Measurements from ENCODE around the gene ZSCAN2.
"Not testable (repeated sequence)": the region's sequence is repeated elsewhere in the genome, so short reads cannot be mapped to it uniquely, and the experiment has no call there.

ZSCAN2 gene

DNA sequence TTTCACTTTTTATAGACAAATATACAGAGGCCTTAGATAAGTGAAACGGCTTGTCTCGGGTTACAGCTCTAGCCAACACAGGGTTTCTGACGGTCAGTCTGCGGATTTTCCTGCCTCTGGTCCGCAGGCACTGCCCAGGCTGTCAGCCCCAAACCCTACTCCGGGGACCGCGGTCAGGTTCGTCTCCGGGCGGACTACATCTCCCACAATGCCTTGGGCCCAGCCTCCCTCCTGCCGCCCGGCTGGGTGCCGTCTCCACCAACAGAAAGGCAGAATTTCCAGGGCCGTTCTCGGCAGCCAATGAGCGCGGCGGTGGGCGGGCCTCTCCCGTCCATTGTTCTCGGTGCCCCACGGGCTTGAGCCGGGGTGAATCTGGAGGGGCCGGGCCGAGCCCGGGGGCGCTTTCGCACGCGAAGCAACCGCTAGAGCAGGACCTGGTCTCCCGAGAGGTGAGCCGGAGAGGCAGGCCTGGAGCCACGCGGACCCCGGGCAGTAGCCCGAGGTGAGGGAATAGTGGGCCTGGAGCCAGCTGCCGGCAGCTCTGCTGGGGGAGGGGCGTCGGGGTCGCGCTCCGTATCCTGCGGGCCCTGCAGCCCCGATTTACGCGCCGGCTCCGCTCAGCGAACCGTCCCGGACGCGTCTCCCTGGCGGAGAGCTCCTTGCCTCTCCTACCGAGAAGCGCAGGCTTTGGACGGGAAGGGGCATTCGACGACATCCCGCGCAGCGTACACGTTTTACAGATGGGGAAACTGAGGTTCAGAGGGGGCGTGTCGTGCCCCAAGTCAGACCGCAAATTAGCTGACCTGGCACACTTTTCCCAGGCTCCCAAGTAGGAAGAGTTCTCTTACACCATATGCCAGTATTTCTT is at the start of gene ZSCAN2:
ZSCAN2 (plus strand) TSS at position 323 of the 868 bp plus-strand sequence. CDS start 2,919 bp downstream, outside the sequence.
- peak; percentile 87 for DNase-seq

DNA sequence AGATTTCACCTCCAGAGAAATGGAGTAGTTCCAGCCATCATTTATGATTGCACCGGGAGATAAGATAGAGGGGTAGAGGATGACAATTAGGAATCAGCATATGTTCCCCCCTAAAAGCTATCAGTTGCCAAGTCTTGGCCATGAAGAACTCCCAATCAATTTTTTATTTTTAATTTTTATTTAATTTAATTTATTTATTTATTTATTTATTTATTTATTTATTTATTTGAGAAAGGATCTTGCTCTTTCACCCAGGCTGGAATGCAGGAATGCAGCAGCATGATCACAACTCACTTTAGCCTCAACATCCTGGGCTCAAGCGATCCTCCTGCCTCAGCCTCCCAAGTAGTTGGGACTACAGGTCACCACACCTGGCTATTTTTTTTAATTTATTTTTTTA is 49.2 kb upstream of the ZSCAN2 start:
- DNase-seq, result not testable (repeated sequence)

DNA sequence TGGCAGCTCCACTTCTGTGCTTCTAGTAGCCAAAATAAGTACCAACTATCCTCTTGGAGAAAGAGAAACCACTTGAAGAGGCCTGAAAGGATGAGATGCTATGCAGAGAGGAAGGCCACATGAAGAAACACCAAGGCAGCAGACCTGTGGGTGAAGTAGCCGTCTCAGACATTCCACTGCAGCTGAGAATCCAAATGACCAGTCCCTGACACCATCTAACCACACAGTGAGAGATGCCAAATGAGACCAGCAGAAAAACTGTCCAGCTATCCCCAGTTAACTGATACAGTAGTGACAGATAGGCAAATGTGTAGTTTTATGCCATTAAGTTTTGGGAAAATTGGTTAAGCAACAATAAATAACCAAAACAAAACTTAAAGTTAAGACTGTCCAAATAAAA is 47.9 kb upstream of the ZSCAN2 start:
- no peak for DNase-seq

DNA sequence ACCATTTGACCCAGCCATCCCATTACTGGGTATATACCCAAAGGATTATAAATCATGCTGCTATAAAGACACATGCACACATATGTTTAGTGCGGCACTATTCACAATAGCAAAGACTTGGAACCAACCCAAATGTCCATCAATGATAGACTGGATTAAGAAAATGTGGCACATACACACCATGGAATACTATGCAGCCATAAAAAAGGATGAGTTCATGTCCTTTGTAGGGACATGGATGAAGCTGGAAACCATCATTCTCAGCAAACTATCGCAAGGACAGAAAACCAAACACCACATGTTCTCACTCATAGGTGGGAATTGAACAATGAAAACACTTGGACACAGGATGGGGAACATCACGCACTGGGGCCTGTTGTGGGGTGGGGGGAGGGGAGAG is 44.1 kb upstream of the ZSCAN2 start:
- DNase-seq, result not testable (repeated sequence)

DNA sequence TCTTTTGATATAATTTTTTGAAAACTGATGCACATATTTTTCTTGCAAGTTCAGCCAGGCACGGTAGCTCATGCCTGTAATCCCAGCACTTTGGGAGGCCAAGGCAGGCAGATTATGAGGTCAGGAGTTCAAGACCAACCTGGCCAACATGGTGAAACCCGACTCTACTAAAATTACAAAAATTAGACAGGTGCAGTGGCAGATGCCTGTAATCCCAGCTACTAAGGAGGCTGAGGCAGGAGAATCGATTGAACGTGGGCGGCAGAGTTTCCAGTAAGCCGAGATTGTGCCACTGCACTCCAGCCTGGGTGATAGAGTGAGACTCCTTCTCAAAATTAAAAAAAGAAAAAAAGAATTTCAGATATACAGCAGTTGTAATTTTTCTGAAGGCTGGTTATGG is 32.8 kb upstream of the ZSCAN2 start:
- DNase-seq, result not testable (repeated sequence)

DNA sequence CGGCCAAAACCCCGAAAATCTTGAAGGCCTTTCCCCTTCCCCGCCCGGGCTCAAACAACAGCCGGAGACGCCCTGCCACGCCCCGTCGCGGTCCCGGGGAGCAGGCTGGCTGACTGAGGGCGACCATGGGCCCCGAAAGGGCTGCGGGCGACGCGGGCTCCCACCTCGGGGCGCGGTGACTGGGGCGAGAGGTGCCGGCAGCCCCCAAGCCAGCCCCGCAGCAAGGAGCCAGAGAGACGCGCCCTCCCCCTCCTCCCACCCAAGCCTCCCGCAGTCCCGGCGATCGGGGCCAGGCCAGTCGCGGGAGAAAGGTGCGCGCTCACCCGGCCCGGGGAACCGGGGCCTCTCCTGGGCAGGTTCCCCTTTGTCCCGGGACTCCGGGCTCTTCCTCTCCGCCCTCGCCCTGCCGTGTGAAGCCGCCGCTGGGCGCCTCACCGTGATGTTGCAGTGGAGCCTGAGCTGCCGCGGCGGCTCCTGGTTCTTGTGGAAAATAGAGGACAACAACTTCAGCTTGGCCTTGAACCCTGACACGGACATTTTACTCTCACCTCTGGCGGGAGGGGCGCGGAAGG is 30.6 kb upstream of the ZSCAN2 start:
- no peak for DNase-seq

DNA sequence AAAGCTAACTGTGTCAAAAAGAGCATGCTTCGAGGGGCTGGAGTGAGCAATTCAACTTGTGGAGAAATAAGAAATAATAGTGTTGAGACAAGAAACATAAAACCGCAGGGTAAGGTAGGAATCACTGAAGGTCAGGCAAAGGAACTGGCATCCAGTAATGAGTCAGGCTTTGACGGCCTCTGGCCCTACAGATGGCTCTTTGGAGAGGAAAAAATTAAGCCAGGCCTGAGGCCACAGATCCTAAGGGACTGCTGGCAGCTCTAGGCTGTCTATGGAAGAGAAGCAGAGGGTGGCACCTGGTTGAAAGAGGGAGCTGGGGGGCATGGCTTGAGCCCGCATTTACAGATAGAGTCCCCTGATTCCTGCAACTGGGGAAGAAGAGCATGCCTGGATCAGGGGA is 28.6 kb upstream of the ZSCAN2 start:
- no peak for DNase-seq

DNA sequence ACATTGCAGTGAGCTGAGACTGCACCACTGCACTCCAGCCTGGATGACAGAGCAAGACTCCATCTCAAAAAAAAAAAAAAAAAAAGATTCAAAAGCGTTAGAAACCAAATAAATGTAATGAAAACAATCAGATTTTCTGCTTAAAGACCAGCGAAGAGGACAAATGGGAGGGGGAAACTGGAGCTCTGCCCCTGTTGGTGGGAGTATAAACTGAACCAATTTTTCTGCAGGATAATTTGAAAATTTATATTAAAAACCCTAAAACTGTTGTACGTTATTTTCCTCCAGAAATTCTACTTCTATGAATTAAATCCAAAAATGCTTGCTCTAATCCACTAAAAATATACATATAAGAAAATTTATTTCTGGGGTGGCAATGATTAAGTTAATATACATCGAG is 25.3 kb upstream of the ZSCAN2 start:
- no peak for DNase-seq

DNA sequence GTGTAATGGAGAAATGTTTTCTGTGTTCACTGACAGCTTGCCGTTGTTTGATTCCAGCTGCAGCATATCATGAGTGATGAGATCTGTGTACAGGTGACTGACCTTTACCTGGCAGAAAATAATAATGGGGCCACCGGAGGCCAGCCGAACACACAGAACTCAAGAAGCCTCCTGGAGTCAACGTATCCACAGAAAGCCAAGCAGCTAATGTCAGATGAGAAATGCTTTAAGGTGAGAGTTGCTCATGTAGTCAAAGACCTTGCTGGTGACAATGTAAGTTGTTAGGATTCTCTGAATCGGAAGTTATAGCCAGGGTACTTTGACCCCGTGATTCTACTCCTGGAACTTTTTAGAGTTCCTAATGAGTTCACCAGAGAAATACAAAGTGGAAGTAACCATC is 22.9 kb upstream of the ZSCAN2 start:
- not testable (repeated sequence) for DNase-seq

DNA sequence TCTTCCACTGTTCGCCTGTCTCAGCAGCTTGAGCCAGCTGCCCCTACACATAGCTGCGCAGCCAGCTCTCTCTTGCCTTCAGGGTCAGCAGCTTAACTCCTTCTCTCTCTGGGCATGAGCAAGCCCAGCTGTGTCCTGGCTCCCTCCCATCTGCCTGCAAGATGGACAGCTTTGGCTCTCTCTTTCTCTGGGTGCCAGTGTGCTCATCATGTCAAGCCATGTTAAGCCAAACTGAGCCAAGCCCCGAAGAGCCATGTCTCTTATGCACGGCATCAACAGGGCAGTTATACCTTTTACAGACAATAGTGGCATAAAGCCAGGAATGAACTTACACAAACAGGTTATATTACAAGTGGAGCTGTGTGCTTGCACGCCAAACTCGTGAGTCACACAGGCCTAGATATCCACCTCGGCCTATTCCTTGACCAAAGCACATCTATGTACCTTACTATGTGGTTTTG is 21.5 kb upstream of the ZSCAN2 start:
- DNase-seq, result not testable (repeated sequence)

DNA sequence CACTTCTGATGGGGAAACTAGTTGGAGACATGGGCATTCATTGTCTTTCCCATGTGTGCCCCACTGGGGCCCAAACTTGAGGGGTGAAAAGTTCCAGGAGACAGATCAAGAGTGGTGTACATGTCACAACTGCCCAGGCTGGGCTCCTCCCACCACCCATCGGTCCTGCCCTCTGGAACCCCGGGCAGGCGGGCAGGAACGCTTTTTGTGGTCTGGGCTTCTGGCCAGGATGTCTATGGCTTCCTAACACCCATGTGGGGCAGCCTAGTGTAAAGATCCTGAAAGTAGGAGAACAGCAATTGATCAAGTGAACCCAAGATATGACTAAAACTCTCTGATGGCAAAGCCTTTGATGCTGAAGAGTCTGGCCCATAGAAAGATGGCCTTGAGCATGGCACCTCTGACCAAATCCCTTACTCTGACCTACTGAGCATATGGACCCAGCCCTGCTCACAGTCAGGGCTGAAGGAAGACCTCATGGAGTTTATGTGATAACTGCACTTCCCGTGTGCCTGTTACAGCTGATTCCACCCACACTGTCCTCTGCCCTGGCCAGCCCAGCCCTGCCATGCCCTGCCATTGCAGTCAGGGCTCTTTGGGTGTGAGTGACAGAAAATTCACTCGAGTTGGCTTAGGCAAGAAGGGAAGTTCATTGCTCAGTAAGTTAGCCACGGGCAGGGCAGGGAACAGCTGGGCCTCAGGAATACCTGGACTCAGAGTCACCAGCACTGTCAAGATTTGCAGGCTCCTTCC is 19.0 kb upstream of the ZSCAN2 start:
- DNase-seq, result not testable (repeated sequence)

DNA sequence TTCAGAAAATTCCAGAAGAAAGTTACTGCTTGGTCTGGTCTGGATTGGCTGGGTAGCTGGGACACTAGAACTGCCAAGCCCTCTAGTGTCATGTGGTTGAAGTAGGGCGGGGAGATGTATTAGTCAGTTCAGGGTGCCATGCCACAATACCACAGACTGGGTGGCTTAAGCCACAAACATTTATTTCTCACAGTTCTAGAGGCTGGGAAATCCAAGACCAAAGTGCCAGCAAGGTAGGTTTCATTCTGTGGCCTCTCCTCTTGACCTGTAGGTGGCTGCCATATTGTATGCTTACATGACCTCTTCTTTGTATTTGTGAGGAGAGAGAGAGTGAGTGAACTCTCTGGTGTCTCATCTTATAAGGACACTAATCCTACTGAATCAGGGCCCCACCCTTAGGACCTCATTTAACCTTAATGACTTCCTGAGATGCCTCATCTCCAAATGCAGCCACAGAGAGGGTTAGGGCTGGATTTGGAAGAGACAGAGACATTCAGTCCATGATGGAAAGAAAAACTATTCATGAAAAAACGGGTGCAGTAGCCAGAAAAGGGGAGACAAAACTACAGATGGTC is 18.1 kb upstream of the ZSCAN2 start:
- DNase-seq, result no peak

DNA sequence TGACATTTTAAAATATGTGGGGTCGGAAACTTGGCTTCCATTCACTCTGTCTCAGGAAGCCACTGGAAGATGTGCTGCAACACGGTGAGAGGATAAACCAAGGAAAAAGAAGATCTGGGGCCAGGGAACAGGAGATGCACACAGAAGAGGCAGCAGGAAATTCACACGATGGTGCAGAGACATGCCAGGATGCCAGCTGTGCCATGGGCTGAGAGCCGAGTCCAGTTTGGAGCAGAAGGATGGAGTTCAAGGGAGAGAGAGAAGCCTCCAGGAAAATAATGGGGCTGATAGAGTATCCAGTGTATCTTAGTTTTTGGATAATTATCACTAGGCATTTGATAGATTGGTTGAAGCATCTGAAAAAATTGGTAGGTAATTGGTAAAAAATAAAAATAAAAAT is 16.9 kb upstream of the ZSCAN2 start:
- DNase-seq, result not testable (repeated sequence)

DNA sequence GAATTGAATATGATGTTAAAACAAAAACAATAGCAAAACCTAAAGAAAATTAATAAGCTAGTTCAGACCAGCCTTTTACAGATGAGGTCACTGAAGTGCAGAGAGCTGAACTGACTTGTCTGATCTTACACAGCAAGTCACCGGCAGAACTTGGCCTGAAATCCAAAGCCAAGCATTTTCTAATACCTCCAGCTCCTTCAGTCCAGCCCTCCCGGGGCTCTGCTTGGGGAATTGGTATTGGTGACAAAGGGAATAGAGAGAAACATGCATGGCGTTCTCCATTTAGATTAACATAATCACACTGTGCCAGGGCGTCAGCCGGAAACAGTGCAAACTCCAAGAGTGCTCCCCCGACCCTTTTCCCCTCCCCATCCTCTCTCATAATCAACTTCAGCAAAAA is 14.1 kb upstream of the ZSCAN2 start:
- no peak for DNase-seq

DNA sequence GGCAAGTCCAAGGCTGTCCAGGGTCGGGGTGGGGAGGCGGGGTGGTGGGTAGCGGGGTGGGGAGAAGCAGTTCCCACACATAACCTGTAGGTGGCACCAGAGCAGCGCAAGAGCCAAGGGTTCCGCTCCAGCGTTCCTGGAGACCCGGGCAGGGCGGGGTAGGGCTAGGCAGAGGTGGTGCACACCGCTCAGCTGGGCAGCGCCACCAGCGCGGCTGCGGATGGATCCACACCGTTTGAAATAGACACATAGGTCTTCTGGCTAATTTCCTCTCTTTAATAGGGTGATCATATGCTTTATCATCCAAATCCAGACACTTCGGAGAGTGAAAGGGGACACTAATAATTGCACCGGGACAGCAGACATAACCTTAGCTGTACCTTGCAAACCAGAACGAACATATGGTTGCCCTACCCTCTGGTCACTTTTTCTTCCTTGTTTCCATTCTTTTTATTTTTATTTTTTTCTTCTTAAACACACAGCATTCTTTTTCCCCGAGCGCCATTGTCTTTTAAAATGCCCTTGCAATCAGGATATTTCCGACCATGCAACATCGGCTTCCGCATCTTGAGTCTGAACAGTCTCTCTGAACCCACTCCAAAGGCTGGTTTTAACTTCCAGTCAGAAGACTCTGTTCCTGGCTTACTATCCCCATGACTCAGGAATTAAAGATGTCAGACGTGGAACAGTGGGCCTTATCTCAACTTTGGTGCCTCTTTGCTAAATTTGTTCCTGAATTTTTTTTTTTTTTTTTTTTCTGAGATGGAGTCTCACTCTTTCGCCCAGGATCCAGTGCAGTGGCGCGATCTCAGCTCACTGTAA is 12.5 kb upstream of the ZSCAN2 start:
- no peak for DNase-seq

DNA sequence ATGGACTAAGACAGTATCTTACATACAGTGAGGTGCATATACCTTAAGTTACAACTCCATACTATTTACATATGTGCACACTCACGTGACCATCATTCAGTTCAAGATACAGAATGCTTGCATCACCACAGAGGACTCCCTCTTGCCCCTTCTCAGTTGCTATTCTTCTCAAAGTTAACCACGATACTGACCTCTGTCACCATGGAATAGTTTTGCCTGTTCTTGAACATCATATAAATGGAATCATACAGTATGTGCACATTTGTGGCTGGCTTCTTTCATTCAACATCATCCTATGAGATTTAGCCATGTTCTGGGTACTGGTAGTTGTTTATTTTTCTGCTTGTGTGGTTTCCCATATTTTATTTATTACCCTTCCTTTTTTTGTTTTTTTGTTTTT is 10.4 kb upstream of the ZSCAN2 start:
- no peak for DNase-seq

DNA sequence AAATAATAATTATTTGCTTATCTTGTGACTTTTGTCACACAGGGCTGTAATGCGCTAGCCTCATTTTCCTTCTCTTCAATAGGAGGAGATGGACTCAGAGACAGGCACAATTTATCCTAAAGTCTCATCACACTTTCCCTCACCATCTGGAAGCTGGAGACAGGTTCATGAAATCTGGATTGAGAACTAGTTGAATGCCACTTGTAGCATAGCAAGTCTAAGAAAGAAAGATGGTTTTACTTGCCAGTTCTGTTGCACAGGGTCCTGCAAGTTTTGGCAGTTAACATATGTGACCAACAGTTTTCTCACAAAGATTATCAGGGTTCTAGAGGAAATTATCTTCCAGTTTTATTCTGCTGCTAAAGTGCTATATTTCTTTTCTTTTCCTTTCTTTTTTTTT is 9.0 kb upstream of the ZSCAN2 start:
- no peak for DNase-seq

DNA sequence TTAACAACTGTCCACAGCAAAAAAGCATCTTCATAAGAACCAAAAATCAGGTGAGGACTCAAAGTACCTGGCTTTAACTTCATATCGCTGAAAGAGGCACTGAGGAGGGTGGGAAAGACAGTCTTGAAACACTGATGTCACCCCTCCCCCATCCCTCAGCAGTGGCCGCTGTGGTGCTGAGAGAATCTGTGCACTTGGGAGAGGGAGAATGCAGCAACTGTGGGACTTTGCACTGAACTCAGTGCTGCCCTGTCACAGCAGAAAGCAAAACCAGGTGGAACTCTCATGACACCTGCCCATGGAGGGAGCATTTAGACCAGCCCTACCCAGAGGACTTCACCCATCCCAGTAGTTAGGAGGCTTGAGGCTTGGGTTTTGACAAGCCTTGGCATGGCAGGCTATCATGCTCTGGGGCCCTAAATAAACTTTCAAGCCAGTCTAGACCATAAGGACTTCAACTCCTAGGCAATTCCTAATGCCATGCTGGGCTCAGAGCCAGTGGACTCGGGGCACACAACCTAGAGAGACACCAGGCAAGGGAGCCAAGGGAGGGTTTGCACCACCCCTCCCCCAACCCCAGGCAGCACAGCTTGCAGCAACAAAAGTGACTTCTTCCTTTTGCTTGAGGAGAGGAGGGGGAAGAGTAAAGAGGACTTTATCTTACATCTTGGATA is 6.1 kb upstream of the ZSCAN2 start:
- no peak for DNase-seq

DNA sequence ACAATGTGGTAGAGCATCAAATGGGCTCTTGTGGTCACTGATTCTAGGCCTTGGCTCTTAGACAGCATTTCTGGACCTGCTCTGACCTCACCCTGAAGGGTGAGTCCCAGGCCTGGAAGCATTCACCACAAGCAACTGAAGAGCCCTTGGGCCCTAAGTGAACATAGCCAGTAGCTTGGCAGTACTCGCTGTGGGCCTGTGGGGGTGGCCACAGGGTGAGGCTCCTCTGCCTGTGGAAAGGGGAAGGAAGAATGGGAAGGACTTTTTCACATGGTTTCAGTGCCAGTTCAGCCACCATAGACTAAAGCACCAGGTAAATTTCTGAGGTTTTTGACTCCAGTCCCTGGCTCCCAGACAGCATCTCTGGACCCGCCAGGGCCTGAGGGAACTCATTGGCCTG is 5.1 kb upstream of the ZSCAN2 start:
- no peak for DNase-seq

DNA sequence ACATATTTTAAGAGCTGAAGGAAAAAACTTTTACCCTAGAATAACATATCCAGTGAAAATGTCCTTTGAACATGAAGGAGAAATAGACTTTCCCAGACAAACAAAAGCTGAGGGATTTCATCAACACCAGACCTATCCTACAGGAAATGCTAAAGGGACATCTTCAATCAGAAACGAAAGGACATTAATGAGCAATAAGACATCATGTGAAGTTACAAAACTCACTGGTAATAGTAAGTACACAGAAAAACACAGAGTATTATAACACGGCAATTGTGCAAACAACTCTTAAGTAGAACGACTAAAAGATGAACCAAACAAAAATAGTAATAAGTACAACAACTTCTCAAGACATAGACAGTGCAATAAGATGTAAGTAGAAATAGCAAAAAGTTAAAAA is 3.5 kb upstream of the ZSCAN2 start:
- DNase-seq, result no peak

DNA sequence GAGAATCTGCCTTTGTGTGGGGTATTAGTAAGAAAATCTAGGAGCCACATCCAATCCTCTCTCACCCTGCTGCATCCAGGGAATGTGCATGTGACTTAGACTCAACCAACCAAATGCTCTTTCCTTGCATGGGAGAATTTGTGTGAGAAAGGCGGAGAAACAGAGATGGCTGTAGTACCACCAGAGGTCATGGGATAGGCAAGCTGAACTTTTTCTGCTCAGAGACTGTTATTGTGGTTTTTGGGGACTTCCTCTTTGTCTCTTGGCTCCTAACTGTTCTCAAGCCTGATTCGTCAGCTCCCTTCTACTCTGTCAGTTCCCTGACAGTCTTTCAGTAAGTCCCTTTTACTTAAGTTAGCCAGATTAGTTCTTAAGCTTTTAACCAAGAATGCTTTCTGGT is 2.6 kb upstream of the ZSCAN2 start:
- DNase-seq, result no peak

DNA sequence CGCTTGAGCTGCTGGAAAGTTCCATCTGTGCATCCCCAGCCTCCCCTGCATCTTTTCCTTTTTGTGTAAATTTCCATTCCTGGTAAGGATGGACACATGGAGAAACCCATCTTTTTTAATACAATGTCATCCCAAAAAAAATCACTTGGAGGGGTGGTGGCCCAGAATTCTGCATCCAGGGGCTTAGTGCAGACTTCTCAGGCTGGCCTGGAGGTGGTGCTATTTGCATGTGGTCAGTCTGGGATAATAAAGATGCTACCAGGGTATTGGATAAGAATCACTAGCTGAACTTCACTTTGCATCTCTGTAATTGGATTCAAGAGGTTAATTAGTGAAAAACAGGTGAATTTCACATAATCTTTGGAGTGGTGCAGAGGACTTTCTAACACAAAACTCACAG is 1.8 kb upstream of the ZSCAN2 start:
- DNase-seq, result no peak

All from cortex of kidney (tissue), 1 donor.